Left ventricle myocardium inferior (tissue), 1 donor: ENCODE measurements around the gene PTCH1. TPM values are rescaled to one million over a fixed set of nuclear protein-coding genes. Genes with fewer than 3 reads are reported as not detected.
A peak's percentile ranks its signal among the peaks of the same experiment; 100 is the strongest.

Experiments used
- DNase-seq: peaks from one replicate; pipeline ENCODE4 v3.0.0-alpha.2; 2020
- H3K27ac ChIP-seq: fragments of 200-600 bp; replicated peaks from 2 replicates; pipeline ENCODE4 v1.8.0; 2021
- H3K27me3 ChIP-seq: fragments of 200-600 bp; 2 replicates; pipeline ENCODE4 v1.8.0; 2021; ENCODE audit warnings: low read depth
- H3K36me3 ChIP-seq: fragments of 200-600 bp; 2 replicates; pipeline ENCODE4 v1.8.0; 2021
- H3K4me1 ChIP-seq: fragments of 200-600 bp; 2 replicates; pipeline ENCODE4 v1.8.0; 2021
- H3K4me3 ChIP-seq: fragments of 200-600 bp; 2 replicates; pipeline ENCODE4 v1.8.0; 2021; ENCODE audit warnings: mild to moderate bottlenecking, moderate library complexity
- H3K9me3 ChIP-seq: fragments of 200-600 bp; replicated peaks from 2 replicates; pipeline ENCODE4 v1.8.0; 2021
- intact Hi-C: fragments of 100-400 bp; cut with micrococcal nuclease; formaldehyde crosslinking; loops from one replicate; pipeline ENCODE4 v1.11.0; 2022
- total RNA-seq: library from RNA; stranded (reverse); fragmentation: NEBNext Ultra II Directional; extraction: Animal tissue kit (Norgen Biotek cat#: 25700); gene quantifications from one replicate; pipeline ENCODE4 v1.2.1, GENCODE V29; 2021
- TF ChIP-seq, protein P1 (sequence below): fragments of 200-600 bp; IDR thresholded peaks from 2 replicates; pipeline ENCODE4 v1.8.0; 2021; ENCODE audit warnings: antibody characterized with exemption, mild to moderate bottlenecking, borderline replicate concordance
- donor health status: DM: no; HTN: yes; CAD: no; lungs with severe emphysema.

PTCH1 gene
- total RNA-seq, 1 donor from 2014 or later = 6.6 TPM

GRCh38 chr9:95461448-95462248, 55.1 kb downstream of the PTCH1 start:
- no peak for DNase-seq
- Histone ChIP-seq H3K36me3 (peaks cover 71% of the 10 kb centered on the region), H3K4me1 (peaks cover 19% of the 10 kb centered on the region), H3K4me3 (no peak overlapping the region), H3K27ac (peak overlapping the region; percentile 70), H3K9me3 (no peaks in the 10 kb centered on the region), H3K27me3 (no peaks in the 10 kb centered on the region)
- TF ChIP-seq, protein P1, sequence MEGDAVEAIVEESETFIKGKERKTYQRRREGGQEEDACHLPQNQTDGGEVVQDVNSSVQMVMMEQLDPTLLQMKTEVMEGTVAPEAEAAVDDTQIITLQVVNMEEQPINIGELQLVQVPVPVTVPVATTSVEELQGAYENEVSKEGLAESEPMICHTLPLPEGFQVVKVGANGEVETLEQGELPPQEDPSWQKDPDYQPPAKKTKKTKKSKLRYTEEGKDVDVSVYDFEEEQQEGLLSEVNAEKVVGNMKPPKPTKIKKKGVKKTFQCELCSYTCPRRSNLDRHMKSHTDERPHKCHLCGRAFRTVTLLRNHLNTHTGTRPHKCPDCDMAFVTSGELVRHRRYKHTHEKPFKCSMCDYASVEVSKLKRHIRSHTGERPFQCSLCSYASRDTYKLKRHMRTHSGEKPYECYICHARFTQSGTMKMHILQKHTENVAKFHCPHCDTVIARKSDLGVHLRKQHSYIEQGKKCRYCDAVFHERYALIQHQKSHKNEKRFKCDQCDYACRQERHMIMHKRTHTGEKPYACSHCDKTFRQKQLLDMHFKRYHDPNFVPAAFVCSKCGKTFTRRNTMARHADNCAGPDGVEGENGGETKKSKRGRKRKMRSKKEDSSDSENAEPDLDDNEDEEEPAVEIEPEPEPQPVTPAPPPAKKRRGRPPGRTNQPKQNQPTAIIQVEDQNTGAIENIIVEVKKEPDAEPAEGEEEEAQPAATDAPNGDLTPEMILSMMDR = no peak
- intact Hi-C loops = no loop called here

DNA sequence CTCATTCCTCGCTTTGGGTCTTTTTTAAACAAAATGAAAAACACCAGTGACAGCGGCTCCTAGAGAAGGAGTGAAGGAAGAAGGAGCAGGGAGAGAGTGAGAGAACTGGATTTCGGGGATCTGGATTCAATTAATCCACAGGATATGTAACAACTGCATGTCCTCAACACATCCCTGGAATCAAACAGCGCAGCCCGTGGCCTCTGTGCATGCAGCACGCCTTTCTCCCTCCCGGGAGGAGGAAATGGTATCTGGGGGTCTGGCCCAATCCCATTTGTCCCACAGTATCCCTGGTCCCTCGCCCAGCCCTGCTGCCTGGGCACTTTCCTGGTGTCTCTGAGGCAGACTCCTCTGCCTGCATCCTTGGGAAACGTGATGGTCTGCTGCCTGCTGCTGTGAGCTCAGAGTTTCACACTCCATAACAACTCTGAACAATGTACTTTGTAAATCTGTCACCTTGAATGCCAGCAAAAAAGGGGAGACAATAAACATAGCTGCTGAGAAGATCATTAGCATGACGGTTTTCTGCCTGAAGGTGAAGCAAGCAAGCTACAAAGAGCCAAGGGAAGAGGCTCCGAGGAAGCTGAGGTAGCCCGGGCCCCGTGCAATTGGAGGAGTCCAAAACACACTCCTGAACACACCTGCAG, 56.1 kb downstream of the PTCH1 start:
- no peak for DNase-seq
- Histone ChIP-seq H3K27me3 (no peaks in the 10 kb centered on the region), H3K4me1 (peaks cover 19% of the 10 kb centered on the region), H3K36me3 (peaks cover 71% of the 10 kb centered on the region), H3K4me3 (no peak overlapping the region), H3K27ac (no peak overlapping the region), H3K9me3 (no peaks in the 10 kb centered on the region)
- TF ChIP-seq, protein P1 = no peak
- intact Hi-C loops = no loop called here

DNA sequence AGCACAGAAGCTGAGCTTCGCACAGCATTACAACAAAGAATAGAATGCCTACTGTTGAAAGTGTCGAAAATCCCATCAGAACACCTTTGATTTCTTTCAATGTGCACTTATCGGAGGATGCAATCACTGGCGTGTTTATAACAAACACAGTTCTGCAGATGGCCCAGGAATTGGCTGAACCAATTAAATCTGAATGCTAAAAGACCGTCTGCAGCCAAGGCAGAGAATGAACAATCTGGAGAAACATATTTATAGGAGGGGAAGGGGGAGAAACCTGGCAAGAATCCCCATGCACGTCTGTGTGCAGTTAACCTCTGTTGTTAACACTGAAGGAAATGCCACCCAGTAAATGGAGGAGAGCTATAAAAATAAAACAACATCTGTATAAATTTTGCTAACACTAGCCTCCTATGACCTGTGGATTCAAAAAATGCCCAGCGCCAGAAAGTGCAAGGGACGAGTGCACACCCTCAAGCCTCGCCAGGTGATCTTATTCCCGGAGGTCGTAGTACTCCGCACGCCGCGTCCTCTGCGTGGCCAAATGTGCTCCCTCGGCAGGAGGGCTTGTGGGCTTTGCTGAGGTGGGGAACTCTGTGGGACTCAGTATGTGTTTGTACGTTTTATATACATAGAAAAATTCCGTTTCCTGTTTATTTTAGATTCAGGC, 56.8 kb downstream of the PTCH1 start:
- peaks cover 19% of the 10 kb centered on the region for H3K4me1 ChIP-seq
- DNase-seq = no peak
- intact Hi-C loops = no loop called here
- TF ChIP-seq, protein P1 = no peak
- H3K36me3 ChIP-seq = peaks cover 72% of the 10 kb centered on the region
- H3K27me3 ChIP-seq = no peaks in the 10 kb centered on the region
- H3K4me3 ChIP-seq = no peak overlapping the region
- H3K27ac ChIP-seq = no peak overlapping the region
- H3K9me3 ChIP-seq = no peaks in the 10 kb centered on the region

- Histone ChIP-seq H3K27ac (no peak overlapping the region), H3K9me3 (no peaks in the 10 kb centered on the region), H3K27me3 (no peaks in the 10 kb centered on the region), H3K4me3 (no peak overlapping the region), H3K4me1 (peaks cover 19% of the 10 kb centered on the region), H3K36me3 (peaks cover 76% of the 10 kb centered on the region)
- DNase-seq = no peak
- intact Hi-C loops = no loop called here
- TF ChIP-seq, protein P1 = no peak
These were observed 57.6 kb downstream of the PTCH1 start for GRCh38 chr9:95459178-95459577.

DNA sequence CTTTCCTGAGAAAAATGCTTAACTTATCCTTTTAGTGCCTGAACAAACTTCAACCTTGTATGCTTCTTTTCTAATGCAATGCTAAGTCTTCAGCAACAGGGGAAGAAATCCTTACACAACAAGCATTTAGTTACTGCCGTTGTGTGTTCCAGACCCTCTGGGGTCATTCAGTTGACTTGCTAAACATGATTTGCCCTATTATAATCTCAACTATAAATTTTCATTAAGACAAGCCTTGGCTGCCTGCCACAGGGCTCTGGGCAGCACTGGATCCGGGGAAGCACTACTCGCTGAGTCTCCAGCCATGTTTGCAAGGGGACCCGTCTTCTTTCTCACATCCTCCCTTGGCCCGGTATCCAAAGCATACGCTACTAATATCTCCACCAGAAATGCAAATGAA, 58.1 kb downstream of the PTCH1 start:
- no peak for DNase-seq
- intact Hi-C loops = no loop called here
- no peak overlapping the region for H3K27ac ChIP-seq
- TF ChIP-seq, protein P1 = no peak
- H3K9me3 ChIP-seq = no peaks in the 10 kb centered on the region
- peaks cover 81% of the 10 kb centered on the region for H3K36me3 ChIP-seq
- peaks cover 19% of the 10 kb centered on the region for H3K4me1 ChIP-seq
- no peak overlapping the region for H3K4me3 ChIP-seq
- no peaks in the 10 kb centered on the region for H3K27me3 ChIP-seq
